H9 (cell line): ENCODE data around the gene RAP1GAP. TPM values are rescaled to one million over a fixed set of nuclear protein-coding genes. Genes with fewer than 3 reads are reported as not detected.

Experiments
- DNase-seq: peaks from one replicate; pipeline ENCODE4 v3.0.0-alpha.2; 2017
- H2AFZ ChIP-seq: one replicate; pipeline ENCODE4 v1.6.1; 2013; ENCODE audit warnings: mild to moderate bottlenecking, low read length, control low read depth, moderate library complexity
- H2AK5ac ChIP-seq: 2 replicates; pipeline ENCODE4 v1.6.1; 2013; ENCODE audit warnings: low read length, control low read depth, mixed read lengths; ENCODE audit not compliant: insufficient read length
- H2BK120ac ChIP-seq: one replicate; pipeline ENCODE4 v1.6.1; 2013; ENCODE audit warnings: low read depth, mild to moderate bottlenecking, low read length, control low read depth, inconsistent platforms; ENCODE audit not compliant: poor library complexity, severe bottlenecking
- H2BK12ac ChIP-seq: 2 replicates; pipeline ENCODE4 v1.6.1; 2013; ENCODE audit warnings: low read length, control low read depth, mixed read lengths, low read depth; ENCODE audit not compliant: insufficient read length
- H2BK15ac ChIP-seq: 2 replicates; pipeline ENCODE4 v1.6.1; 2013; ENCODE audit warnings: low read depth, low read length, control low read depth
- H2BK20ac ChIP-seq: one replicate; pipeline ENCODE4 v1.6.1; 2013; ENCODE audit warnings: low read depth, mild to moderate bottlenecking, low read length, control low read depth, inconsistent platforms; ENCODE audit not compliant: poor library complexity, severe bottlenecking
- H2BK5ac ChIP-seq: 2 replicates; pipeline ENCODE4 v1.6.1; 2013; ENCODE audit warnings: low read length, control low read depth, mixed read lengths; ENCODE audit not compliant: insufficient read length
- H3K14ac ChIP-seq: 2 replicates; pipeline ENCODE4 v1.6.1; 2013; ENCODE audit warnings: low read length, control low read depth; ENCODE audit not compliant: insufficient read depth
- H3K18ac ChIP-seq: 2 replicates; pipeline ENCODE4 v1.6.1; 2013; ENCODE audit warnings: low read depth, mild to moderate bottlenecking, mixed read lengths, low read length, control low read depth; ENCODE audit not compliant: insufficient read length
- H3K23ac ChIP-seq: 2 replicates; pipeline ENCODE4 v1.6.1; 2013; ENCODE audit warnings: low read length, control low read depth, mixed read lengths, low read depth; ENCODE audit not compliant: insufficient read length
- H3K23me2 ChIP-seq: 2 replicates; pipeline ENCODE4 v1.6.1; 2013; ENCODE audit warnings: low read depth, mild to moderate bottlenecking, mixed read lengths, low read length, control low read depth; ENCODE audit not compliant: insufficient read length, poor library complexity, severe bottlenecking
- H3K27ac ChIP-seq: 2 replicates; pipeline ENCODE4 v1.5.1; 2013; ENCODE audit warnings: low read length, control low read depth, mixed read lengths, low read depth; ENCODE audit not compliant: insufficient read length
- H3K27me3 ChIP-seq: 2 replicates; pipeline ENCODE4 v1.6.1; 2013; ENCODE audit warnings: low read length, control low read depth, inconsistent platforms; ENCODE audit not compliant: insufficient read depth
- H3K4ac ChIP-seq: 2 replicates; pipeline ENCODE4 v1.6.1; 2013; ENCODE audit warnings: low read depth, mild to moderate bottlenecking, control low read depth, inconsistent platforms, low read length, moderate library complexity
- H3K4me1 ChIP-seq: 2 replicates; pipeline ENCODE4 v1.6.1; 2013; ENCODE audit warnings: low read length, control low read depth, inconsistent platforms; ENCODE audit not compliant: insufficient read depth
- H3K4me2 ChIP-seq: 2 replicates; pipeline ENCODE4 v1.6.1; 2013; ENCODE audit warnings: low read length, control low read depth, mixed read lengths; ENCODE audit not compliant: insufficient read length, insufficient read depth
- H3K56ac ChIP-seq: 2 replicates; pipeline ENCODE4 v1.6.1; 2013; ENCODE audit warnings: low read depth, mild to moderate bottlenecking, mixed read lengths, low read length, control low read depth; ENCODE audit not compliant: insufficient read length
- H3K79me1 ChIP-seq: 2 replicates; pipeline ENCODE4 v1.6.1; 2013; ENCODE audit warnings: low read depth, mild to moderate bottlenecking, moderate library complexity, low read length, control low read depth, inconsistent platforms; ENCODE audit not compliant: insufficient read depth, poor library complexity, severe bottlenecking
- H3K79me2 ChIP-seq: 2 replicates; pipeline ENCODE4 v1.6.1; 2013; ENCODE audit warnings: low read length, control low read depth, inconsistent platforms; ENCODE audit not compliant: insufficient read depth
- H3K9ac ChIP-seq: 2 replicates; pipeline ENCODE4 v1.6.1; 2013; ENCODE audit warnings: low read length, control low read depth, mixed read lengths; ENCODE audit not compliant: insufficient read length; ENCODE audit errors: extremely low read depth
- H3K9me3 ChIP-seq: one replicate; pipeline ENCODE4 v1.6.1; 2013; ENCODE audit warnings: low read depth, low read length, inconsistent platforms; ENCODE audit not compliant: control insufficient read depth
- H3T11ph ChIP-seq: one replicate; pipeline ENCODE4 v1.6.1; 2013; ENCODE audit warnings: mild to moderate bottlenecking, low read length, control low read depth, inconsistent platforms
- H4K20me1 ChIP-seq: one replicate; pipeline ENCODE4 v1.6.1; 2013; ENCODE audit not compliant: control insufficient read depth, insufficient read length, insufficient read depth
- H4K5ac ChIP-seq: 2 replicates; pipeline ENCODE4 v1.6.1; 2013; ENCODE audit warnings: low read depth, mild to moderate bottlenecking, mixed read lengths, low read length, control low read depth; ENCODE audit not compliant: insufficient read length
- H4K8ac ChIP-seq: replicated peaks from 2 replicates; pipeline ENCODE4 v1.6.1; 2013; ENCODE audit warnings: low read length, control low read depth, mixed read lengths, low read depth; ENCODE audit not compliant: insufficient read length
- H4K91ac ChIP-seq: 2 replicates; pipeline ENCODE4 v1.6.1; 2013; ENCODE audit warnings: low read depth, mild to moderate bottlenecking, moderate library complexity, mixed read lengths, low read length, control low read depth; ENCODE audit not compliant: insufficient read length
- H3K27ac Mint-ChIP-seq, 3 experiments: 2 replicates in 2 of 3; 3 replicates in 1 of 3; pipeline ENCODE4 v1.8.0; 2020 to 2021; ENCODE audit warnings: mixed read lengths in 3 of 3, mild to moderate bottlenecking in 1 of 3, moderate library complexity in 1 of 3
- H3K27me3 Mint-ChIP-seq: 2 replicates; pipeline ENCODE4 v1.8.0; 2021; ENCODE audit warnings: low read depth, mild to moderate bottlenecking, moderate library complexity, mixed read lengths
- H3K36me3 Mint-ChIP-seq, 3 experiments: 2 replicates in 2 of 3; 3 replicates in 1 of 3; pipeline ENCODE4 v1.8.0; 2020 to 2021; ENCODE audit warnings: low read depth in 3 of 3, mixed read lengths in 3 of 3; ENCODE audit not compliant: insufficient read depth in 1 of 3
- H3K4me1 Mint-ChIP-seq, 2 experiments: 2 replicates each; pipeline ENCODE4 v1.8.0; 2020; ENCODE audit warnings: mixed read lengths in 2 of 2
- H3K4me3 Mint-ChIP-seq, 2 experiments: 2 replicates in 1 of 2; 3 replicates in 1 of 2; pipeline ENCODE4 v1.8.0; 2020 to 2021; ENCODE audit warnings: mild to moderate bottlenecking in 2 of 2, mixed read lengths in 2 of 2, moderate library complexity in 1 of 2
- H3K9me3 Mint-ChIP-seq, 2 experiments: 2 replicates in 1 of 2; 3 replicates in 1 of 2; pipeline ENCODE4 v1.8.0; 2020; ENCODE audit warnings: mild to moderate bottlenecking in 2 of 2, mixed read lengths in 2 of 2, moderate library complexity in 1 of 2
- CTCF ChIP-seq: fragments of 200-600 bp; sonication (generic); conservative IDR thresholded peaks from 3 replicates; pipeline ENCODE4 v1.8.0; 2021; ENCODE audit warnings: antibody characterized with exemption, mild to moderate bottlenecking
- WGBS: extraction: QIAGEN DNeasy Blood & Tissue Kit; methylation state at CpG from one replicate; pipeline ENCODE4 v1.1.7; 2013; ENCODE audit warnings: missing lambda C conversion rate, low lambda C conversion rate, mixed read lengths; ENCODE audit not compliant: insufficient read length; ENCODE audit errors: extremely low coverage; 5-methylcytosine and 5-hydroxymethylcytosine counted together
- total RNA-seq: library from RNA; stranded (reverse); gene quantifications from 2 replicates; pipeline ENCODE4 v1.2.1, GENCODE V29; 2021

RAP1GAP gene
- total RNA-seq, 1 experiment from 2014 or later: 7.9 TPM

- Histone ChIP-seq H3K23me2 (no peaks in the 10 kb centered on the region), H4K5ac (no peak overlapping the region), H3K79me1 (no peaks in the 10 kb centered on the region), H3K56ac (no peak overlapping the region), H3K23ac (no peak overlapping the region), H3K27me3 (no peaks in the 10 kb centered on the region), H3K79me2 (no peaks in the 10 kb centered on the region), H2BK15ac (no peak overlapping the region), H3K14ac (no peak overlapping the region), H2BK5ac (no peak overlapping the region), H4K20me1 (no peaks in the 10 kb centered on the region), H2BK120ac (no peak overlapping the region), H3K9ac (no peak overlapping the region), H2AFZ (no peak overlapping the region), H2BK12ac (no peak overlapping the region), H3K4ac (no peak overlapping the region), H3K4me2 (no peak overlapping the region), H3K18ac (no peak overlapping the region), H3K4me1 (0 out of 2 replicates have a peak, but pooled peaks cover 2% of the 10 kb centered on the region), H3K9me3 (no peaks in the 10 kb centered on the region), H2AK5ac (no peak overlapping the region), H3K27ac (no peak overlapping the region), H4K8ac (no peak overlapping the region), H2BK20ac (no peak overlapping the region), H4K91ac (no peak overlapping the region), H3T11ph (no peak overlapping the region)
- H3K4me1 Mint-ChIP-seq: peaks cover 8 to 23% of the 10 kb centered on the region in 2 experiments
- H3K36me3 Mint-ChIP-seq: no peaks in the 10 kb centered on the region; a peak in 2 of 7 replicates
- no peak for DNase-seq
- H3K27ac Mint-ChIP-seq: no peak overlapping the region; a peak in 1 of 7 replicates
- no peaks in the 10 kb centered on the region; the same call in 1 of the 2 replicates for H3K27me3 Mint-ChIP-seq
- no peak overlapping the region for H3K4me3 Mint-ChIP-seq
- WGBS: no CpG with 5 or more reads among the region's 16 CpGs
- TF ChIP-seq CTCF: 0 out of 3 replicates have a peak, but pooled peaks have one; percentile 2
- no peaks in the 10 kb centered on the region; a peak in 2 of 5 replicates for H3K9me3 Mint-ChIP-seq
Observed at GRCh38 chr1:21610027-21610426, 59.1 kb downstream of the RAP1GAP start.
